NCI-H345 (cell line): Measurements from ENCODE around the gene HS3ST3B1.

Source experiments
- DNase-seq: peaks from one replicate; lab custom pipeline; 2025; lab: John Stamatoyannopoulos, UW

Gene HS3ST3B1

GRCh38 chr17:14355556-14355955 lies 54.7 kb downstream of the HS3ST3B1 start:
- no peak for DNase-seq

- DNase-seq, result no peak
These were observed 58.5 kb downstream of the HS3ST3B1 start for GRCh38 chr17:14359163-14360020.

GRCh38 chr17:14360856-14361255 lies 60.0 kb downstream of the HS3ST3B1 start:
- no peak for DNase-seq

- DNase-seq, result no peak
These were observed 60.6 kb downstream of the HS3ST3B1 start for GRCh38 chr17:14361470-14361869.

- no peak for DNase-seq
These were observed 61.1 kb downstream of the HS3ST3B1 start for GRCh38 chr17:14361945-14362508.

- DNase-seq, result no peak
These were observed 65.3 kb downstream of the HS3ST3B1 start for GRCh38 chr17:14366199-14366598.

GRCh38 chr17:14372461-14372860 lies 71.6 kb downstream of the HS3ST3B1 start:
- DNase-seq, result no peak

- no peak for DNase-seq
These were observed 72.2 kb downstream of the HS3ST3B1 start for GRCh38 chr17:14372905-14373613.

GRCh38 chr17:14373614-14374259 lies 72.9 kb downstream of the HS3ST3B1 start:
- no peak for DNase-seq

- DNase-seq, result no peak
These were observed 73.4 kb downstream of the HS3ST3B1 start for GRCh38 chr17:14374268-14374667.

GRCh38 chr17:14376666-14377065 lies 75.8 kb downstream of the HS3ST3B1 start:
- no peak for DNase-seq

GRCh38 chr17:14381606-14382005 lies 80.7 kb downstream of the HS3ST3B1 start:
- DNase-seq, result no peak

- no peak for DNase-seq
These were observed 86.2 kb downstream of the HS3ST3B1 start for GRCh38 chr17:14387036-14387435.

- DNase-seq, result no peak
These were observed 88.8 kb downstream of the HS3ST3B1 start for GRCh38 chr17:14389681-14390080.

GRCh38 chr17:14393723-14394122 lies 92.8 kb downstream of the HS3ST3B1 start:
- DNase-seq, result no peak

GRCh38 chr17:14395255-14395654 lies 94.4 kb downstream of the HS3ST3B1 start:
- no peak for DNase-seq

GRCh38 chr17:14396547-14396946 lies 95.7 kb downstream of the HS3ST3B1 start:
- no peak for DNase-seq

- DNase-seq, result no peak
These were observed 97.9 kb downstream of the HS3ST3B1 start for GRCh38 chr17:14398766-14399165.
